ENCODE measurements around the gene ABHD12B.

DNA sequence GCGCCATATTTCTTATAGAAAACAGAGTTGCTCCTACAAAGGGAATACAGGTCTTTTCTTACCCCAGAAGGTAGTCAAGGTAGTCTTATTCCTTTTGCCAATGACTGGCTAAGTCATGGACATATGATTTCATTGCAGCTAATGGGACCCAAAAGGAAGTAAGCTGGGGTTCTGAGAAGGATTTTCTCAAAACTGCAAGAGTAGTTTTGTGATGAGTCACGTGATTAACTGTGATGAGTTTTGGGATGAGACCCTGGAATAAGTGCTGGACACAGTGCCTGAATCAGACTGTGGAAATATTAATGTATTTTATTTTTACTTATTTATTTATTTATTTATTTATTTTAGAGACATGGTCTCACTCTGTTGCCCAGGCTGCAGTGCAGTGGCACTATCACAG, 27.5 kb upstream of the ABHD12B start:
- TF ChIP-seq, protein P1, sequence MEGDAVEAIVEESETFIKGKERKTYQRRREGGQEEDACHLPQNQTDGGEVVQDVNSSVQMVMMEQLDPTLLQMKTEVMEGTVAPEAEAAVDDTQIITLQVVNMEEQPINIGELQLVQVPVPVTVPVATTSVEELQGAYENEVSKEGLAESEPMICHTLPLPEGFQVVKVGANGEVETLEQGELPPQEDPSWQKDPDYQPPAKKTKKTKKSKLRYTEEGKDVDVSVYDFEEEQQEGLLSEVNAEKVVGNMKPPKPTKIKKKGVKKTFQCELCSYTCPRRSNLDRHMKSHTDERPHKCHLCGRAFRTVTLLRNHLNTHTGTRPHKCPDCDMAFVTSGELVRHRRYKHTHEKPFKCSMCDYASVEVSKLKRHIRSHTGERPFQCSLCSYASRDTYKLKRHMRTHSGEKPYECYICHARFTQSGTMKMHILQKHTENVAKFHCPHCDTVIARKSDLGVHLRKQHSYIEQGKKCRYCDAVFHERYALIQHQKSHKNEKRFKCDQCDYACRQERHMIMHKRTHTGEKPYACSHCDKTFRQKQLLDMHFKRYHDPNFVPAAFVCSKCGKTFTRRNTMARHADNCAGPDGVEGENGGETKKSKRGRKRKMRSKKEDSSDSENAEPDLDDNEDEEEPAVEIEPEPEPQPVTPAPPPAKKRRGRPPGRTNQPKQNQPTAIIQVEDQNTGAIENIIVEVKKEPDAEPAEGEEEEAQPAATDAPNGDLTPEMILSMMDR (IDR thresholded peaks at IDR 0.05) = no peak
- no peak for TF ChIP-seq SIN3A (IDR thresholded peaks at IDR 0.05; ENCODE audit: borderline replicate concordance, insufficient read depth, low read depth, low read length)

All from Panc1 (cell line).